ENCODE results near the gene FBXO42. TPM values are rescaled to one million over a fixed set of nuclear protein-coding genes. Genes with fewer than 3 reads are reported as not detected.

The FBXO42 gene
- total RNA-seq, 4 donors from 2014 or later = 21.0 to 30.3 (median 23.0) TPM

DNA sequence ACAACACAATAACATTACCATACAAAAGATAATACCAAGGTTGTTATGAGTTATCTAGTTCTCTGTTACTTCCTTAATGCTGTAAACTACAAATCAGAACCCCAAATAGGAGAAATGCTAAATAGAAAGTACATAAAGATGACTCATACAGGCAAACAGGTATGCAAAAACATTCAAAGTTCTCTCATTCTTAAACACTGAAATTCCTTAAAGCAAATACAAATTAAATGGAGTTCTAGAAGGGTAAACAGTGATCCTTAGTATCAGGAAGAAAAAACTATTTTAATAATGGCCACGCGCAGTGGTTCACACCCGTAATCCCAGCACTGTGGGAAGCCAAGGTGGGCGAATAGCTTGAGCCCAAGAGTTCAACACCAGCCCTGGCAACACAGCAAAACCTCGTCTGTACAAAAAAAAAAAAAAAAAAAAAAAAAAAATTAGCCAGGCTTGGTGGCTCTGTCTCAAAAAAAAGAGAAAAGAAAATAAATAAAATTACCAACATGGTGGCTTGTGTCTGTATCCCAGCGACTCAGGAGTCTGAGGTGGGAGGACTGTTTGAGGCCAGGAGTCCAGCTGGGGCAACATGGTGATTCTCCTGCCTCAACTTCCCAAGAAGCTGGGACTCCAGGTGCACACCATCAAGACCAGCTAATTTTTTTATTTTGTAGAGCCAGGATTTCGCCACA, 17.5 kb downstream of the FBXO42 start:
- Histone ChIP-seq H3K9me3 (no peaks in the 10 kb centered on the region), H3K4me1 (no peaks in the 10 kb centered on the region), H3K27me3 (no peaks in the 10 kb centered on the region), H3K27ac (no peak overlapping the region), H3K36me3 (no peaks in the 10 kb centered on the region), H3K4me3 (no peak overlapping the region)
- no peak for DNase-seq
- TF ChIP-seq POLR2A (IDR thresholded peaks at IDR 0.05) = no peak
- TF ChIP-seq, protein P1, sequence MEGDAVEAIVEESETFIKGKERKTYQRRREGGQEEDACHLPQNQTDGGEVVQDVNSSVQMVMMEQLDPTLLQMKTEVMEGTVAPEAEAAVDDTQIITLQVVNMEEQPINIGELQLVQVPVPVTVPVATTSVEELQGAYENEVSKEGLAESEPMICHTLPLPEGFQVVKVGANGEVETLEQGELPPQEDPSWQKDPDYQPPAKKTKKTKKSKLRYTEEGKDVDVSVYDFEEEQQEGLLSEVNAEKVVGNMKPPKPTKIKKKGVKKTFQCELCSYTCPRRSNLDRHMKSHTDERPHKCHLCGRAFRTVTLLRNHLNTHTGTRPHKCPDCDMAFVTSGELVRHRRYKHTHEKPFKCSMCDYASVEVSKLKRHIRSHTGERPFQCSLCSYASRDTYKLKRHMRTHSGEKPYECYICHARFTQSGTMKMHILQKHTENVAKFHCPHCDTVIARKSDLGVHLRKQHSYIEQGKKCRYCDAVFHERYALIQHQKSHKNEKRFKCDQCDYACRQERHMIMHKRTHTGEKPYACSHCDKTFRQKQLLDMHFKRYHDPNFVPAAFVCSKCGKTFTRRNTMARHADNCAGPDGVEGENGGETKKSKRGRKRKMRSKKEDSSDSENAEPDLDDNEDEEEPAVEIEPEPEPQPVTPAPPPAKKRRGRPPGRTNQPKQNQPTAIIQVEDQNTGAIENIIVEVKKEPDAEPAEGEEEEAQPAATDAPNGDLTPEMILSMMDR (IDR thresholded peaks at IDR 0.05) = no peak
- intact Hi-C loops (cut with DNase I; ENCODE audit: low total_unique reads) = no loop called here

DNA sequence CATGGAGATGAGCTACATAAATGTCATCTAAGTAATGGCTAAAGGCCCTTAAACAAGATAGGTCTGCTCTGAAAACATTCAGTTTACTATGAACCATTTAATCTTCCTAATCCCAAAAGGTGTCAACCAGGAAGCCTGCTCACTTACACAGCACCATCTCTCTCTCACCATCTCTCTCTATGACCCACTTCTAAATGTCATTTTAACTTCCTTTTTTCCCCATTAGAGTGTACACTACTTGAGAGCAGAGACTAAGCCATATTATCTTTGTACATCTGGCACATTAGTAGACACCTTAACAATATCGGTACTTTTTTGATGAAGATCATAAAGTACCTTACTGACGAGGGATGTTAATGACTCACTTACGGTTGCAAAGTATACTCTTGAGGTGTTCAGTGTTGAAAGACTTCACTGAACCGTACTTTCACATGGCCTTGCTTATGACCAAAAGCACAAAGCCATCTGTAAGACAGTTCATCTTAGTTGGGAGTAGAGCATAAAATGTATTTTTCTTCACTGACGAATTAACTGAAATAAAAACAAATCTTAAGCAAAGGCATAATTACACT, 25.4 kb downstream of the FBXO42 start:
- no peaks in the 10 kb centered on the region for H3K9me3 ChIP-seq
- intact Hi-C loops (cut with DNase I; ENCODE audit: low total_unique reads) = no loop called here
- no peak for DNase-seq
- H3K27me3 ChIP-seq = no peaks in the 10 kb centered on the region
- H3K4me1 ChIP-seq = peaks cover 5 to 10% of the 10 kb centered on the region in 2 donors
- TF ChIP-seq, protein P1 (IDR thresholded peaks at IDR 0.05) = no peak
- TF ChIP-seq POLR2A (IDR thresholded peaks at IDR 0.05) = no peak
- H3K27ac ChIP-seq = no peak overlapping the region
- no peak overlapping the region for H3K4me3 ChIP-seq
- H3K36me3 ChIP-seq = no peaks in the 10 kb centered on the region

DNA sequence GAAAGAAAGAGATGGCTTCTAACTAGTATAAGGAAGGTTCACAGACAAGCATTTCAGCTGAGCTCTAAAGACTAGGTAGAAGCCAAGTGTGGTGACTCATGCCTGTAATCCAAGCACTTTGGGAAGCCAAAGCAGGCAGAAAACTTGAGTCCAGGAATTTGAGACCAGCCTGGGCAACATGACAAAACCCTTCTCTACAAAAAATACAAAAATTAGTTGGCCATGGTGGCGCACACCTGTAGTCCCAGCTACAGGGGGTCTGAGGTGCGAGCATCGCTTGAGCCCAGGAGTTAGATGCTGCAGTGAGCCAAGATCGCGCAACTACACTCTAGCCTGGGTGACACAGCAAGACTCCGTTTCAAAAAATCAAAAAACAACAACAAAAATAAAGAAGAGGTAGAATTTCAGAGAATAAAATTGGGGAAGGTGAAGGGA, 27.8 kb downstream of the FBXO42 start:
- no peaks in the 10 kb centered on the region for H3K9me3 ChIP-seq
- peak; percentile 22 to 28 for DNase-seq
- no peak overlapping the region for H3K27ac ChIP-seq
- no peak overlapping the region for H3K4me3 ChIP-seq
- intact Hi-C loops (cut with DNase I; ENCODE audit: low total_unique reads) = no loop called here
- TF ChIP-seq, protein P1 (IDR thresholded peaks at IDR 0.05) = no peak
- no peak for TF ChIP-seq POLR2A (IDR thresholded peaks at IDR 0.05)
- H3K4me1 ChIP-seq = peaks cover 5 to 10% of the 10 kb centered on the region in 2 donors
- H3K36me3 ChIP-seq = no peaks in the 10 kb centered on the region
- H3K27me3 ChIP-seq = no peaks in the 10 kb centered on the region

DNA sequence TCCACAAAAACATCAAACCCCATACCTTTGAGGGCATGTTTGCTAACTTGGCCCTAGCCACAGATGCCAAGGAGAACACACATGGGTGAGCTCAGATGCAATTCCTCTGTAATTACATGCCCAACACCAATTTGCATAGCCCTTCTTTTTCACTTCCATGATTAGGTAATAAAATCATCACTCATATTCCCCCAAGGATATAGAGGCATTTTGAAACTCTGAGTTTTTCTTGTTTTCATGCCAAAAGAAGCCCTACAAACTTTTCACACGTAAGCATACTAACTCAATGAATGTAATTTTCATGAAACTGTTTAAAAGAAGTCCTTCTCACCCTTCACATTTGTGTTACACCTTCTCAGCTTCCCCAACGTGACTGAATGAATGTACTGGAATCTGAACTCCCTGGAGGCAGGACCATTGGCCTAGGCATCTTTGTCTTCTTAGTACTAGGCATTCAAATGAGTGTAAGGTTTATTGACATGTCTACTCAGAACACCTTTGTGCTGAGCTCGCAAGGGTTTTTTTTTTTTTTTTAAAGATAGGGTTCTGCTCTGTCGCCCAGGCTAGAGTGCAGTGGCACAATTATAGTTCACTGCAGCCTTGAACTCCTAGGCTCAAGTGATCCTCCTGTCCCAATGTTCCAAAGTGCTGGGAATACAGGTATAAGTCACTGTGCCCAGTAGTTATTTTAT, 31.0 kb downstream of the FBXO42 start:
- no peaks in the 10 kb centered on the region for H3K36me3 ChIP-seq
- DNase-seq = no peak
- peaks cover 12 to 22% of the 10 kb centered on the region in 2 donors for H3K4me1 ChIP-seq
- H3K4me3 ChIP-seq = no peak overlapping the region
- TF ChIP-seq, protein P1 (IDR thresholded peaks at IDR 0.05) = no peak
- TF ChIP-seq POLR2A (IDR thresholded peaks at IDR 0.05) = no peak
- H3K27me3 ChIP-seq = no peaks in the 10 kb centered on the region
- H3K9me3 ChIP-seq = no peaks in the 10 kb centered on the region
- intact Hi-C loops (cut with DNase I; ENCODE audit: low total_unique reads) = no loop called here
- no peak overlapping the region for H3K27ac ChIP-seq

DNA sequence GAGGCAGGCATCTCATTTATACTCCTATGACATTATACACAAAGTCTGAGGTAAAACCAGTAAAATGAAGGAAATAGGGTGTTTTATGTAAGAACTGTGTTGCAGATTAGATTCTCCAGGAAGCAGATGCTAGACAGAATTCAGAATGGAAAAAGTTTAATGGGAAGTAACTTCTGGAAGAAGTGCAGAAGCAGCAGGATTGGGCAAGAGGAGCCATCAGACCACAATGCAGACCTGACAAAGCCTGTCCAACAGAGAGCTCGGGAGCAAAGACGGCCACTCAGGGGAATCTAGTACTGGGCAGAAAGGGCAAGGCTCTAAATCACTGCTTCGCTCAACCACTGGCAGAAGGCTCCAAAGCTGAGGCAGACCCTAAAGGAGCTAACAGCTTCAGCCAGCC, 33.7 kb downstream of the FBXO42 start:
- no peaks in the 10 kb centered on the region for H3K36me3 ChIP-seq
- intact Hi-C loops (cut with DNase I; ENCODE audit: low total_unique reads) = no loop called here
- H3K4me1 ChIP-seq = peaks cover 7 to 12% of the 10 kb centered on the region in 2 donors
- H3K27ac ChIP-seq = peak overlapping the region; percentile 26 to 44
- no peaks in the 10 kb centered on the region for H3K27me3 ChIP-seq
- H3K4me3 ChIP-seq = no peak overlapping the region
- peak; percentile 49 to 50 for DNase-seq
- no peaks in the 10 kb centered on the region for H3K9me3 ChIP-seq
- TF ChIP-seq POLR2A (IDR thresholded peaks at IDR 0.05) = no peak
- TF ChIP-seq, protein P1 (IDR thresholded peaks at IDR 0.05) = no peak
